ENCODE results near the gene CDYL2. TPM values are rescaled to one million over a fixed set of nuclear protein-coding genes. Genes with fewer than 3 reads are reported as not detected.

Gene CDYL2
- total RNA-seq, 3 donors from 2014 or later = 6.4 to 12.1 (median 10.7) TPM

DNA sequence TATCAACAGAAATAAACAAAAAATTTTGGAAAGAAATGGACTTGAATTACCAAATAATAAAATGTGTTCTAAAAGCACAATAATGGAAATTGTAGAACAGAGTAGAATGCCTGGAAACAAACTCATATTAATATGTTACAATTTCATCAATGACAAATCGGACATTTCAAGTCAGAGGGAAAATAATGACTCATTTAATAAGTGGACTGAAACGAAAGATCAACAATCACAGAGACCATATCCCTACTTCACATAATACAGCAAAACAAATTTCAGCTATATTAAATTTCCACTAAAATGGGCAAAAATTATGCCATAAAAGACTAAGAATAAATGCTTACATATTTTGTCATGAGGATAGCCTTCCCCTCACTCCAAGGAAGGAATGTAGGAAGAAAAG is 25.7 kb downstream of the CDYL2 start:
- DNase-seq (ENCODE audit: low spot score in 2 of 2) = no peak
- TF ChIP-seq, protein P1, sequence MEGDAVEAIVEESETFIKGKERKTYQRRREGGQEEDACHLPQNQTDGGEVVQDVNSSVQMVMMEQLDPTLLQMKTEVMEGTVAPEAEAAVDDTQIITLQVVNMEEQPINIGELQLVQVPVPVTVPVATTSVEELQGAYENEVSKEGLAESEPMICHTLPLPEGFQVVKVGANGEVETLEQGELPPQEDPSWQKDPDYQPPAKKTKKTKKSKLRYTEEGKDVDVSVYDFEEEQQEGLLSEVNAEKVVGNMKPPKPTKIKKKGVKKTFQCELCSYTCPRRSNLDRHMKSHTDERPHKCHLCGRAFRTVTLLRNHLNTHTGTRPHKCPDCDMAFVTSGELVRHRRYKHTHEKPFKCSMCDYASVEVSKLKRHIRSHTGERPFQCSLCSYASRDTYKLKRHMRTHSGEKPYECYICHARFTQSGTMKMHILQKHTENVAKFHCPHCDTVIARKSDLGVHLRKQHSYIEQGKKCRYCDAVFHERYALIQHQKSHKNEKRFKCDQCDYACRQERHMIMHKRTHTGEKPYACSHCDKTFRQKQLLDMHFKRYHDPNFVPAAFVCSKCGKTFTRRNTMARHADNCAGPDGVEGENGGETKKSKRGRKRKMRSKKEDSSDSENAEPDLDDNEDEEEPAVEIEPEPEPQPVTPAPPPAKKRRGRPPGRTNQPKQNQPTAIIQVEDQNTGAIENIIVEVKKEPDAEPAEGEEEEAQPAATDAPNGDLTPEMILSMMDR (IDR thresholded peaks at IDR 0.05) = no peak
- no peak for TF ChIP-seq POLR2A (IDR thresholded peaks at IDR 0.05)
- TF ChIP-seq POLR2AphosphoS5 (IDR thresholded peaks at IDR 0.05) = no peak
- Histone ChIP-seq H3K4me3 (no peak overlapping the region), H3K27me3 (no peaks in the 10 kb centered on the region), H3K36me3 (no peaks in the 10 kb centered on the region), H3K27ac (no peak overlapping the region), H3K9me3 (peaks cover 0 to 24% of the 10 kb centered on the region in 2 donors), H3K4me1 (no peaks in the 10 kb centered on the region)
- intact Hi-C loops (cut with DNase I; ENCODE audit: low total_unique reads) = no loop called here

DNA sequence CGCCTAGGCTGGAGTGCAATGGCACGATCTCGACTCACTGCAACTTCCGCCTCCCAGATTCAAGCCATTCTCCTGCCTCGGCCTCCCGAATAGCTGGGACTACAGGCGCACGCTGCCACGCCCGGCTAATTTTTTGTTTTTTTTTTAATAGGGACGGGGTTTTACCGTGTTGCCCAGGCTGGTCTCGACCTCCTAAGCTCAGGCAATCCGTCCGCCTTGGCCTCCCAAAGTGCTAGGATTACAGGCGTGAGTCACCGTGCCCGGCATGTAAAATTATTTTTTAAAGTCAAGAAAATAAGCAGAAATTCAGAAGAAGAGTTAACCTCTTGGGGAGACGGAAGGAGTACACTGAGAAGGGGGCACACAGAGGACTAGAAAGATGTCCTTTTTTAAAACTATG is 27.5 kb downstream of the CDYL2 start:
- intact Hi-C loops (cut with DNase I; ENCODE audit: low total_unique reads) = no loop called here
- H3K4me3 ChIP-seq = no peak overlapping the region
- no peaks in the 10 kb centered on the region for H3K36me3 ChIP-seq
- no peaks in the 10 kb centered on the region for H3K4me1 ChIP-seq
- H3K27ac ChIP-seq = no peak overlapping the region
- peaks cover 0 to 14% of the 10 kb centered on the region in 2 donors for H3K9me3 ChIP-seq
- no peaks in the 10 kb centered on the region for H3K27me3 ChIP-seq
- TF ChIP-seq POLR2A (IDR thresholded peaks at IDR 0.05) (no peak), POLR2AphosphoS5 (IDR thresholded peaks at IDR 0.05) (no peak)
- TF ChIP-seq, protein P1 (IDR thresholded peaks at IDR 0.05) = no peak
- no peak for DNase-seq (ENCODE audit: low spot score in 2 of 2)

DNA sequence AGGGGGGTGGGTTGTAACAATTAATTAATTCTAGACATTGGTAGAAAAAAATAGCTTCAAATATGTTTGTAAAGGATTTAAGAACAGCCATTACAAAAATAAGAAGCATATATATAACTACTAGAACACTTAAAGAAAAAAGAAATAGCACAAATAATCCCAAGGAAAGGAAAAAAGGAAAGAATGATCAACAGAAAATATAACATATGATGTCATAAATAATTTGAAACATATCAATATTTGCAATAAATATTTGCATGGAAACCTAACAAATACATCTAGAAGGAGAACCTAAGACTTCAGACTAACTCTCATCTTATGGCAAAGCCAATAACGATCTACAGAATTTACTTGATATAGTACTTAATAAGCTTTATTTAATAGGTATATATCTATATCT is 28.9 kb downstream of the CDYL2 start:
- TF ChIP-seq POLR2A (IDR thresholded peaks at IDR 0.05) (no peak), POLR2AphosphoS5 (IDR thresholded peaks at IDR 0.05) (no peak)
- TF ChIP-seq, protein P1 (IDR thresholded peaks at IDR 0.05) = no peak
- no peaks in the 10 kb centered on the region for H3K36me3 ChIP-seq
- no peak for DNase-seq (ENCODE audit: low spot score in 2 of 2)

DNA sequence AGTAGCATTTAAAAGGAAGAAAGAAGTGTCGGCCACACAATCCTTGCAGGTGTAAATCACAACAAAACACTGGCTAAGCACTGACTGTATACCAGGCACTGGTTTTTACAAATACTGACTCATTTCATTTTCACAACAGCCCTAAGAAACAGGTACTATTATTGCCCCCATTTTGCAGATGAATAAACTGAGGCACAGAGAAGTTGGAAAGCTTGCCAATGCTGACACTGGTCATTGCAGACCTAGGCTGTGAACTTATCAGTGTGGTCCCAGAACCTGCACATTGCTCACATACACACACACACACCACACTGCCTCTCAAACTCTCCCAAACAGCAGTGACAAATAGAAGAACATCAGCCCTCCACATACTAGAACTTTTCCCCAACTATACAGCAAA is 37.6 kb downstream of the CDYL2 start:
- Histone ChIP-seq H3K9me3 (peaks cover 0 to 31% of the 10 kb centered on the region in 2 donors), H3K27ac (no peak overlapping the region), H3K36me3 (no peaks in the 10 kb centered on the region), H3K4me1 (no peaks in the 10 kb centered on the region), H3K27me3 (no peaks in the 10 kb centered on the region), H3K4me3 (no peak overlapping the region)
- DNase-seq (ENCODE audit: low spot score in 2 of 2) = no peak
- TF ChIP-seq, protein P1 (IDR thresholded peaks at IDR 0.05) = no peak
- TF ChIP-seq POLR2A (IDR thresholded peaks at IDR 0.05) (no peak), POLR2AphosphoS5 (IDR thresholded peaks at IDR 0.05) (no peak)
- intact Hi-C loops (cut with DNase I; ENCODE audit: low total_unique reads) = no loop called here

More for the DNA sequence above, 28.9 kb downstream of the CDYL2 start:
- H3K4me1 ChIP-seq = no peaks in the 10 kb centered on the region
- no peaks in the 10 kb centered on the region for H3K27me3 ChIP-seq
- no peak overlapping the region for H3K27ac ChIP-seq
- peaks cover 0 to 16% of the 10 kb centered on the region in 2 donors for H3K9me3 ChIP-seq
- H3K4me3 ChIP-seq = no peak overlapping the region
- intact Hi-C loops (cut with DNase I; ENCODE audit: low total_unique reads) = no loop called here

DNA sequence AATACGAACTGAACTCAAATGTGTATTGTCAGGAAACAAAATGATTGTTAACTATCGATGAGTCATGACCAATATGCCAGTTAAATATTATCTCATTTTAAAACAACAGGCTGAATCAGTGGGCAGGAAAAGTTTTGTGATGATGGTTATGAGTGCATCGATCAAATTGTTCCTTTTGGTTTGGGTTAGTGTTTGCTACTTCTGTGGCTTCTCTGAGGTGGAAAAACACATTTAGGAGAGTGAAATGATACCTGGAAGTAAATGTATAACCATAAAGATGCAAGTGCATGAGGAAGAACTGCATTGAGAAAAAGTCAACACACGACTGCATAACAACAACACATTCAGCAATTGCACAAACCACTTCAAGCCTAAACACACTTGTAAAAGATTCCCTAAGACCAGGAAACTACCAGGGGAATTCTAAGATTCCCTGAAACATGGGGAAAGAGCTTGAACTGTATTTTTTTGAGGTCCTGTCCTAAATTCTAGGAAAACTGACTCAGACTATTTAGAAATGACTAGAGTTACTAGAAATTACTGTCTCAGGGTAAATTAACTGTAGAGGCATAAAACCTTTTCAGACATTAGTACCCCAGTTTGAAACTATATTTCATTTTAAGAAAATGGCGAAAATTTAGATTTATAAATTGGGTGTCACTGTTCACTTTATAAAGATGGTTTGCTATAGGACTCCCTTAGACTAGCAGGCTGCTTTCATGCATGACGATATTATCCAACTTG is 44.8 kb downstream of the CDYL2 start:
- intact Hi-C loops (cut with DNase I; ENCODE audit: low total_unique reads) = no loop called here
- Histone ChIP-seq H3K9me3 (no peaks in the 10 kb centered on the region), H3K27me3 (no peaks in the 10 kb centered on the region), H3K4me1 (no peaks in the 10 kb centered on the region), H3K27ac (no peak overlapping the region), H3K36me3 (no peaks in the 10 kb centered on the region), H3K4me3 (no peak overlapping the region)
- TF ChIP-seq, protein P1 (IDR thresholded peaks at IDR 0.05) = no peak
- TF ChIP-seq POLR2AphosphoS5 (IDR thresholded peaks at IDR 0.05) (no peak), POLR2A (IDR thresholded peaks at IDR 0.05) (no peak)
- no peak for DNase-seq (ENCODE audit: low spot score in 2 of 2)
